NCI-H774 (cell line): Measurements from ENCODE around the gene OR5M3.

Experiments
- DNase-seq: peaks from one replicate; lab custom pipeline; 2025; lab: John Stamatoyannopoulos, UW

Gene OR5M3

DNA sequence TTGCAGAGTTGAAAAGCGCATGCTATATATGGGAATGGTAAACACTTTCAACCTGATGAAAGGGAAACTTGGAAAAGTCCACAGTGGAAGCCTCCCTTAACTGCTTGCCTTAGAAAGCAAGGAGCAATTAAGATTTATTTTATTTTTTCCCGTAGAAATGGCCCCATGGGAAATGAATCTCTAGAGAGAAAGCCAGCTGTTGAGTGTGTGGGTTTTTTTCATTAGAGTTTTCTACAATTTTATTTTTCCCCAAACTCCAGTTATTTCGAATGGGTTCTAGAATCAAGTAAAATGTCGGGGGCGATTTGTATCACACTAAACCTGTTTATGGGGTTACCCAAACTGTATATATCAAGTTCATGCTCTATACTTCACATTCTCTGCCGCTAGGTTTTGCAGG is at the start of gene OR5M3:
OR5M3 (minus strand) TSS at position 101 of the 400 bp plus-strand sequence. CDS start 2,855 bp downstream, outside the sequence.
- DNase-seq, result no peak

DNA sequence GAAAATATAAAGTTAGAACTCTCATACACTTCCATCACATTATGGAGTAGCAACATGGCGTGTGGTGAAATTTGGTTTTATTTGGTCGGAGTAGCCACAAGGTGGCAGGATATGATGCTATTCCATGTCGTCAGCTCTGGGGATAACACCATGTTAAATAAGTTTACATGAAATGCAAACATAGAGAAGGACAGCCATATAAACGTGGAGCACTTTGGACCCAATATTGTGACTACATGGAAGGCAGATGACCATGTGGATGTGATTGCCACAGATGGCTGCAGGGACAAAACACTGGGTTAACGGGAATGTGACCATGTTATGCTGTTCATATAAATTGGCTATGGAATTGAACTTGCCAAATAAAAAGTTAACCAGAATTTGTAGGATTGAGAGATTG is 48.9 kb upstream of the OR5M3 start:
- DNase-seq, result no peak

DNA sequence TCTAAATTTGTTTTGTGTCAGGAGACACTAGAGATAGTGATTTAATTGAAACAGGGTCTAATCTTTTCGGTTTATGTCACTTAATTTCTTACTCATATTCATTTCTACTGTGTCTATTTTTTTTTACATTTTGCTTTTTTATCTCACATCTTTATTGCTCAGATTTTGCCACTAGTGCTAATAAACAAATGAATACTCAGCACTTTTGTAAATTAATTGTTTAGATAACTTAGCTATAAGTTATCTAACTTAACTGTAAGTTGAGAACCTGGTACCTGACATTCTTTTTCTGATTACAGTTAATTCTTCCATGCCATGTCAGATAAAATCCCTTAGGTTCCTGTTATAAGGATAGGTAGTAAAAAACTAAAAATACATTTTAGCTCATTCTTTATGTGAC is 40.1 kb upstream of the OR5M3 start:
- DNase-seq, result no peak

DNA sequence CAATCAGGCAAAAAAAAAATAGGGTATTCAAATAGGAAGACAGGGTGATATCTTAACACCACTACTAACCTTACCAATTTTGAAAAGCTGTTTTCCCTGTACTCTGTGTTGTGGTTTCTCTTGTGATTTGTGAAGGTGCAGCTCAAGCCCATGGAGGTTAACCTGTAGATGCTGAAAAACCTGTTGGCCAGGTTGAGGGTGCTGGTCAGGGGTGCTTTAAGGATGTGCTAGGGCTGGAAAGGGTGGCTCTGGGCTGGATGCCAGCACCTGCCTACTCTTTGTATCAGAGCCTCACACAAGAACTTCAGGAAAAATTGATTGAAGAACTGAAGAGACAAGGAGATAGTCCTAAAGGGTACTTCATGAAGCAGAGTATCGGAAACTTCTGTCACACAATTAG is 36.3 kb upstream of the OR5M3 start:
- DNase-seq, result no peak

DNA sequence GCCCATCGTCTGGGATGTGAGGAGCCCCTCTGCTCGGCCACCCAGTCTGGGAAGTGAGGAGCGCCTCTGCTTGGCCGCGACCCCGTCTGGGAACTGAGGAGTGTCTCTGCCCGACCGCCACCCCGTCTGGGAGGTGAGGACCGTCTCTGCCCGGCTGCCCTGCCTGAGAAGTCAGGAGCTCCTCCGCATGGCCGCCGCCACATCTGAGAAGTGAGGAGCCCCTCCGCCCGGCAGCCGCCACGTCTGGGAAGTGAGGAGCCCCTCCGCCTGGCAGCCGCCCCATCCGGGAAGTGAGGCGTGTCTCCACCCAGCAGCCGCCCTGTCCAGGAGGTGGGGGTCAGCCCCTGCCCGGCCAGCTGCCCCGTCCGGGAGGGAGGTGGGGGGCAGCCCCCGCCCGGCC is 23.9 kb upstream of the OR5M3 start:
- DNase-seq, result no peak

DNA sequence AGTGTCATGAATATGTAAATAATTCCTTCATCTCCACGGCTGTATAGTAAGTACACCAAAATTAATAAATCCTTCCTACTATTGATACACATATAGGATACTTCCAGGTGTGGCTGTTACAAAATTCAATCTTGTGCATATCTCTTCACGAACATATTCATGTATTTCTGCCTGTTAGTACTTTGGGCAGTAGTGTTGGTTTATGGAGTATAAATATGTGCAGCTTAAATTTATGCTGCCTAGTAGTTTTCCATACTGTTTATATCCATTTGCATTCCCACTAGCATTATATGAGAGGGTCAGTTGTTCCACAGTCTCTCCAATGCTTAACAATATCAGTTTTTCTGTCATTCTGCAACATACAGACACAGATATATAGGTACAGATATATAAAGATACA is 22.0 kb upstream of the OR5M3 start:
- no peak for DNase-seq

DNA sequence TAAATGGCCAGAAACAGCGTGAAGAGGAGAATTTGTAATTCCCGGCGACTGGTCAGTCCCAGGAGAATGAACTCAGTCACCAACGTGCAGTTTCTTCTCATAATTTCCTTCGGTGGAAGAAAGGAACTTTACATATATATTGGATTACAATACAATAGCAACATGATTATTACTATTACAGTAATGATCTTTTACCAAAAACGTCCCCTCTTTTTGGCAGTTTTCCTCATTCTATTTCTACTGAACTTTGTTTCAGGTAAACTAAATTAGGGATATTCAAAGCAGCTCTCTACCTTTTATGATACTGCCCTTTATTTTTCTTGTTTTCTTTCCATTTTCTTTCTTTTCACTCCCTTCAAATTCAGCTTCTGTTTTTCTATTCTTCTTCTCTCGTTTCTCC is 18.1 kb upstream of the OR5M3 start, which contains the start of gene OR5M8:
OR5M8 (minus strand) TSS at position 101 of the 400 bp plus-strand sequence; CDS start at position 101, 0 bp downstream.
- DNase-seq, result no peak

DNA sequence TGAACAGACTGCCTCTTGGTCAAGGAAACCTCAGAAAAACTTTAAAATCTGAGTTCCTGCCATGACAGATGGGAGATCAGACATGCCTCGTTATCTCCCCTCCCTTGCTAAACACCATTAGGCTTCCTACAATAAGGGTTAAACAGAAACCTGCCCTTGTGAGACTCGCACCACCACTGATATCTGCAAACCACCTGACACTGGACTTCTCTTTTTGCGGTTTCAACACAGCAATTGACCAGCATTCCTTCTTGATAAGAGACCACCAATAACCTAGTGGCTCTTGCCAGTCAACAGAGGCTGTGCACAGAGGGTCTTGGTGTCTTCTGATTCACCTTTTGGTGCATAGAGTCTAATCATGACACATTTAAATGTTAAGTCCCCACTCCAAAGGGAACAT is 13.6 kb upstream of the OR5M3 start:
- DNase-seq, result no peak

DNA sequence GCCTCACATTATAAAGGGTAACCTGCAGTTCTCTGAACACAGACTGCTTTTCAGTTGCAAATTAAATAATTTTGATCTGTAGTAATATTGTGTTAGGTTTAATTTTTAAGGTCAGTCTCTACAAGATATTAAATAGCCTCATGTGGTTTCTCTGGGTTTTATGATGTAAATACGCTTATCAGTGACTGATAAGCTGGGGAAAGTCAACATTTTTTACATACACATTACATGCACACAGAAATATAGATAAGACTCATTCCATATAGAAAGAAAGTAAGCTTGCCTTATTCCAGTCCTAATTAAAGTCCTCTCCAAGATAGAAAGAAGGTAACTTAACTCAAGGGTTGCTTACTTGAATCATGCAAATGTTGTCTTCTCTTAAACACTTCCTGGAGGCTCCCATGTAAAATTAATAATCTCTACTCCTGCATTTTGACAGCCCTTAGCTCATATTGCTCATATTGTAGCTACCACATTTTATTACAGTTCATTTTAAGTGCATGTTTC is 1.6 kb upstream of the OR5M3 start:
- DNase-seq, result no peak

DNA sequence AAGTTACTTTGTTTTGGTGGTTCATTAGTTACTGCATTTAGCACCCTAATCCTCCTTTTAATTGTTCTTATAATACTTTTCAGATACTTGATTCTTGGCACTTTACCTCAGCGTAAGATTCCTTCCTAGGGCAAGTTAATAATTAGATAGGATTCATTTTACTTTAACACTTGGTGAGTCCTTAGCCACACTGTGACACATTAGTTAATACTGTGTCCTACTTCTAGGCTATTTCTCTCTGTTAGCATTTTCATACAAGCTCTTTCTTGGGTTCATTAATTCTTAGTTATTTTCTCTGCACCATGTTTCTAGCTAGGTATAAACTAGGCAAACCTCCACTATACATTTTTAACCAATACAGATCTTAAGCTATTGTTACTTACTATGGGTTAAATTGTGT is 16.1 kb downstream of the OR5M3 start:
- DNase-seq, result no peak

DNA sequence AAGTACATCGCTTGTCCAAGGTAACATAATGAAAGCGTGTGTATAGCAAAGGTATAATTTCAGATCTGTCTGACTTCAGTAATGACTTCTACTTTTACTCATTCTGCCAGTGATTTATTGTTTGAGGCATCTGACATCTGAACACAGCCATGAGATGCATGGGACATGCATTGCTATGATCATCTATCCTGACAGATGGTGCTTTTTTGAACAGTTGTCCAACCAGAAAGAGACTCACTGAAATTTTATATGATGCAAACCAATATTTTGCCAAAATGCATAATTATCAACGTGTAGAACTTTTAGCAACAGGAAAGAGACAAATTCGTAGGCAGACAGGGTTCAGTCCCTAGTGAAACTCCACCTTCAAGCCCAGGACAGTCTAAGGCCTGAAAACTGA is 19.6 kb downstream of the OR5M3 start:
- DNase-seq, result no peak
